Measurements from ENCODE around the gene GLIS2.

DNA sequence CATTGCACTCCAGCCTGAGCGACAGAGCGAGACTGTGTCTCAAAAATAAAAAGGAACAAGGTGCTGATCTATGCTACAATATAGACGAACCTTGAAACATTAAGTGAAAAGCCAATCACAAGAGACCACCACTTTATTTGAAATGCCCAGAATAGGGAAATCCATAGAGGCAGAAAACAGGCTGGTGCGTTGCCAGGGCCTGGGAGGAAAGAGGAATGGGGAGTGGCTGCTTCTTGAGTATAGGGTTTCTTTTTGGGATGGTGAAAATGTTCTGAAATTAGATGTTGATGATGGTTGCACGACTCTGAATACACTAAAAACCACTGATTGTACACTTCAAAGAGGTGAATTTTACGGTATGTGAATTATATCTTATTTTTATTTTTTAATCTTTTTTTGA is 20.3 kb upstream of the GLIS2 start:
- TF ChIP-seq, protein P1, sequence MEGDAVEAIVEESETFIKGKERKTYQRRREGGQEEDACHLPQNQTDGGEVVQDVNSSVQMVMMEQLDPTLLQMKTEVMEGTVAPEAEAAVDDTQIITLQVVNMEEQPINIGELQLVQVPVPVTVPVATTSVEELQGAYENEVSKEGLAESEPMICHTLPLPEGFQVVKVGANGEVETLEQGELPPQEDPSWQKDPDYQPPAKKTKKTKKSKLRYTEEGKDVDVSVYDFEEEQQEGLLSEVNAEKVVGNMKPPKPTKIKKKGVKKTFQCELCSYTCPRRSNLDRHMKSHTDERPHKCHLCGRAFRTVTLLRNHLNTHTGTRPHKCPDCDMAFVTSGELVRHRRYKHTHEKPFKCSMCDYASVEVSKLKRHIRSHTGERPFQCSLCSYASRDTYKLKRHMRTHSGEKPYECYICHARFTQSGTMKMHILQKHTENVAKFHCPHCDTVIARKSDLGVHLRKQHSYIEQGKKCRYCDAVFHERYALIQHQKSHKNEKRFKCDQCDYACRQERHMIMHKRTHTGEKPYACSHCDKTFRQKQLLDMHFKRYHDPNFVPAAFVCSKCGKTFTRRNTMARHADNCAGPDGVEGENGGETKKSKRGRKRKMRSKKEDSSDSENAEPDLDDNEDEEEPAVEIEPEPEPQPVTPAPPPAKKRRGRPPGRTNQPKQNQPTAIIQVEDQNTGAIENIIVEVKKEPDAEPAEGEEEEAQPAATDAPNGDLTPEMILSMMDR (conservative IDR thresholded peaks at IDR 0.05; ENCODE audit: low read depth, low read length): no peak
- TF ChIP-seq EZH2phosphoT487 (IDR thresholded peaks at IDR 0.05; ENCODE audit: borderline replicate concordance, low read length): no peak
- no peak for TF ChIP-seq EZH2 (IDR thresholded peaks at IDR 0.05; ENCODE audit: low read length, unreplicated experiment)
